ENCODE measurements around the gene FLCN.

GRCh38 chr17:17252149-17252661 is 15.2 kb upstream of the FLCN start:
- no peak for TF ChIP-seq CTCF (IDR thresholded peaks at IDR 0.05 in 4 of 5, conservative IDR thresholded peaks at IDR 0.05 in 1 of 5)
- no peak for TF ChIP-seq POLR2A (IDR thresholded peaks at IDR 0.05)
